Mesendoderm (in vitro differentiated cells): ENCODE data around the gene GOLM1. TPM values are rescaled to one million over a fixed set of nuclear protein-coding genes. Genes with fewer than 3 reads are reported as not detected.

Experiments used
- DNase-seq: peaks from one replicate; pipeline ENCODE4 v3.0.0; 2013
- H2AK5ac ChIP-seq: 2 replicates; pipeline ENCODE4 v1.6.1; 2013; ENCODE audit warnings: low read length, inconsistent platforms
- H2BK120ac ChIP-seq: 2 replicates; pipeline ENCODE4 v1.6.1; 2013; ENCODE audit warnings: low read depth, mild to moderate bottlenecking, low read length, moderate library complexity, mixed read lengths
- H2BK15ac ChIP-seq: replicated peaks from 2 replicates; pipeline ENCODE4 v1.6.1; 2013; ENCODE audit warnings: low read depth, mild to moderate bottlenecking, moderate library complexity
- H2BK5ac ChIP-seq: 2 replicates; pipeline ENCODE4 v1.6.1; 2013; ENCODE audit warnings: low read length, inconsistent platforms
- H3K18ac ChIP-seq: 2 replicates; pipeline ENCODE4 v1.6.1; 2013; ENCODE audit warnings: mild to moderate bottlenecking, low read length, mixed read lengths
- H3K23ac ChIP-seq: one replicate; pipeline ENCODE4 v1.6.1; 2013; ENCODE audit warnings: low read length
- H3K27ac ChIP-seq: 2 replicates; pipeline ENCODE4 v1.5.1; 2013; ENCODE audit warnings: low read depth, mild to moderate bottlenecking, inconsistent platforms, low read length, moderate library complexity
- H3K27me3 ChIP-seq: 2 replicates; pipeline ENCODE4 v1.6.1; 2013; ENCODE audit warnings: low read length, control low read depth, mild to moderate bottlenecking, inconsistent platforms; ENCODE audit not compliant: insufficient read depth, poor library complexity
- H3K36me3 ChIP-seq: 2 replicates; pipeline ENCODE4 v1.6.1; 2013; ENCODE audit warnings: low read length, inconsistent platforms; ENCODE audit not compliant: control insufficient read depth, insufficient read depth
- H3K4ac ChIP-seq: one replicate; pipeline ENCODE4 v1.6.1; 2013; ENCODE audit warnings: low read depth, mild to moderate bottlenecking, low read length, moderate library complexity
- H3K4me1 ChIP-seq: 2 replicates; pipeline ENCODE4 v1.6.1; 2013; ENCODE audit warnings: low read depth, low read length, inconsistent platforms; ENCODE audit not compliant: control insufficient read depth
- H3K4me2 ChIP-seq: 2 replicates; pipeline ENCODE4 v1.6.1; 2013; ENCODE audit warnings: low read length
- H3K4me3 ChIP-seq: 2 replicates; pipeline ENCODE4 v1.5.1; 2013; ENCODE audit warnings: mild to moderate bottlenecking, low read length
- H3K56ac ChIP-seq: one replicate; pipeline ENCODE4 v1.6.1; 2013; ENCODE audit warnings: low read length
- H3K79me1 ChIP-seq: 2 replicates; pipeline ENCODE4 v1.6.1; 2013; ENCODE audit warnings: low read length, inconsistent platforms
- H3K79me2 ChIP-seq: 2 replicates; pipeline ENCODE4 v1.6.1; 2013; ENCODE audit warnings: mild to moderate bottlenecking, low read length; ENCODE audit not compliant: control insufficient read depth, insufficient read depth
- H3K9ac ChIP-seq: 2 replicates; pipeline ENCODE4 v1.6.1; 2013; ENCODE audit warnings: low read length, inconsistent platforms
- H4K5ac ChIP-seq: one replicate; pipeline ENCODE4 v1.6.1; 2013; ENCODE audit warnings: low read length
- H4K8ac ChIP-seq: one replicate; pipeline ENCODE4 v1.6.1; 2013; ENCODE audit warnings: low read depth, mild to moderate bottlenecking, control low read depth, low read length, moderate library complexity
- WGBS: extraction: QIAGEN DNeasy Blood & Tissue Kit; methylation state at CpG from one replicate; pipeline ENCODE4 v1.1.7; 2013; ENCODE audit warnings: low lambda C conversion rate, missing lambda C conversion rate; ENCODE audit not compliant: insufficient coverage; ENCODE audit errors: extremely low coverage; 5-methylcytosine and 5-hydroxymethylcytosine counted together
- small RNA-seq: library from polyadenylated mRNA; stranded (forward); fragments of <200 nt; extraction: miRNeasy Mini kit (QIAGEN cat#:217004); gene quantifications from one replicate; pipeline ENCODE3, GENCODE V24; 2013; ENCODE audit not compliant: insufficient read depth

Gene GOLM1

GRCh38 chr9:85987236-85987635 lies 112.1 kb downstream of the GOLM1 start:
- Histone ChIP-seq H3K79me2 (no peaks in the 10 kb centered on the region), H3K4ac (no peak overlapping the region), H3K79me1 (no peaks in the 10 kb centered on the region), H3K23ac (no peak overlapping the region), H2BK5ac (no peak overlapping the region), H3K27ac (no peak overlapping the region), H3K4me1 (no peaks in the 10 kb centered on the region), H3K56ac (no peak overlapping the region), H4K5ac (no peak overlapping the region), H2AK5ac (no peak overlapping the region), H2BK15ac (no peak overlapping the region), H2BK120ac (no peak overlapping the region), H3K18ac (no peak overlapping the region), H3K27me3 (no peaks in the 10 kb centered on the region), H3K4me3 (no peak overlapping the region), H3K9ac (no peak overlapping the region), H4K8ac (no peak overlapping the region), H3K36me3 (no peaks in the 10 kb centered on the region), H3K4me2 (no peak overlapping the region)
- no peak for DNase-seq
- no CpG with 5 or more reads among the region's 3 CpGs for WGBS

- H3K27ac ChIP-seq, result no peak overlapping the region
- WGBS, result no CpG with 5 or more reads among the region's 2 CpGs
- H3K36me3 ChIP-seq, result no peaks in the 10 kb centered on the region
- no peak overlapping the region for H3K23ac ChIP-seq
- no peaks in the 10 kb centered on the region for H3K79me2 ChIP-seq
- H4K8ac ChIP-seq, result no peak overlapping the region
- H3K9ac ChIP-seq, result no peak overlapping the region
- no peak overlapping the region for H2BK120ac ChIP-seq
- no peaks in the 10 kb centered on the region for H3K4me1 ChIP-seq
- no peak overlapping the region for H2AK5ac ChIP-seq
- no peak overlapping the region for H3K4me3 ChIP-seq
- H3K56ac ChIP-seq, result no peak overlapping the region
- H4K5ac ChIP-seq, result no peak overlapping the region
- no peak overlapping the region for H3K4me2 ChIP-seq
- DNase-seq, result no peak
- H2BK5ac ChIP-seq, result no peak overlapping the region
- H3K27me3 ChIP-seq, result no peaks in the 10 kb centered on the region
- no peak overlapping the region for H2BK15ac ChIP-seq
- no peak overlapping the region for H3K18ac ChIP-seq
- H3K79me1 ChIP-seq, result no peaks in the 10 kb centered on the region
- no peak overlapping the region for H3K4ac ChIP-seq
Measured at GRCh38 chr9:85984457-85984856, 114.9 kb downstream of the GOLM1 start.

GRCh38 chr9:85981369-85981768 lies 118.0 kb downstream of the GOLM1 start:
- Histone ChIP-seq H2BK15ac (no peak overlapping the region), H3K56ac (no peak overlapping the region), H3K4me3 (no peak overlapping the region), H2BK120ac (no peak overlapping the region), H3K27me3 (no peaks in the 10 kb centered on the region), H3K4me1 (no peaks in the 10 kb centered on the region), H2AK5ac (no peak overlapping the region), H3K27ac (no peak overlapping the region), H4K5ac (no peak overlapping the region), H3K23ac (no peak overlapping the region), H3K4ac (no peak overlapping the region), H3K4me2 (no peak overlapping the region), H3K79me1 (no peaks in the 10 kb centered on the region), H3K36me3 (no peaks in the 10 kb centered on the region), H3K9ac (no peak overlapping the region), H3K79me2 (no peaks in the 10 kb centered on the region), H4K8ac (no peak overlapping the region), H2BK5ac (no peak overlapping the region), H3K18ac (no peak overlapping the region)
- no CpG with 5 or more reads among the region's 3 CpGs for WGBS
- DNase-seq, result no peak

GRCh38 chr9:85978496-85978895 lies 120.9 kb downstream of the GOLM1 start:
- WGBS, result no CpG with 5 or more reads among the region's 4 CpGs

More at GRCh38 chr9:85978496-85978895, 120.9 kb downstream of the GOLM1 start:
- H2BK15ac ChIP-seq, result no peak overlapping the region
- H3K4me2 ChIP-seq, result no peak overlapping the region
- H4K5ac ChIP-seq, result no peak overlapping the region
- H2BK120ac ChIP-seq, result no peak overlapping the region
- no peak overlapping the region for H3K4ac ChIP-seq
- H3K4me1 ChIP-seq, result no peaks in the 10 kb centered on the region
- no peak overlapping the region for H3K9ac ChIP-seq
- no peak overlapping the region for H2BK5ac ChIP-seq
- no peak overlapping the region for H3K56ac ChIP-seq
- no peak overlapping the region for H4K8ac ChIP-seq
- DNase-seq, result no peak
- no peak overlapping the region for H3K18ac ChIP-seq
- H2AK5ac ChIP-seq, result no peak overlapping the region
- no peak overlapping the region for H3K27ac ChIP-seq
- H3K23ac ChIP-seq, result no peak overlapping the region
- no peaks in the 10 kb centered on the region for H3K79me1 ChIP-seq
- no peak overlapping the region for H3K4me3 ChIP-seq
- H3K79me2 ChIP-seq, result no peaks in the 10 kb centered on the region
- no peaks in the 10 kb centered on the region for H3K36me3 ChIP-seq
- no peaks in the 10 kb centered on the region for H3K27me3 ChIP-seq

Small RNA genes lying within 50 kb of the gene (small RNA-seq; reads per million reads assigned to genes)
- not detected for gene AL161447.1
